Measurements from ENCODE around the gene NAV2.

Gene NAV2

DNA sequence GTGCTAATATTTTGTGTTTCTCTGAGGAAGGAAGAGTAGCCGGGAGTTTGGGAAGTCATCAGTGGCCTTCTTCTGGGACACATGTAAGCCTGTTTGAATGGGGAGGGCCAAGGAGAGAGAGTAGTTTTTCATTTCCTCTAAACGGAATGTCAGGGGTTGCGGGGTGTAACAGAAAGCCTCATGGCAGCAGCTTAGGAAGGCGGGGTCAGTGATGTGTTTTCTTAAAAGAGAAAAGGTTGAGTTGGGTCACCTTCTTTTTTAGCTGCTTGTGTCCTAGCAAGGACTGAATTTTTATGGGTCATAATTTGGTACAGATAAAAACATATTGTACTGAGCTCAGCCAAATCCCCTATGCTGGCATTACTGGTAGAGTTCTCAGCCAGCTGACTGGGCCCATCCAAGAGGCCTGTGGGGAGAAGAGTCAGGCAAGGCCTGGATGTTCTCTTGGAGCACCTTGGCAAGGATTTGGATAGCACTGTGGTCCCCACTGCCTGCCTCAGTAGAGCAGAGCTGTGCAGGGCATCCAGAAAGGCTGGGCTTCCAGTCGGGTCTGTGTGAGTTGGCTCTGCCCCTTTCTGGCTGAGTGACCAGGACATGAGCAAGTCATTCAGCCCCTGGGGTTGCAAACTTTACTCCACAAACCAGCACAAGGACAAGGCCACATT, 29.4 kb upstream of the NAV2 start:
- TF ChIP-seq POLR2A (IDR thresholded peaks at IDR 0.05; ENCODE audit: extremely low read depth, insufficient read length) (no peak), CTCF (IDR thresholded peaks at IDR 0.05; ENCODE audit: low read depth, low read length) (no peak), MYC (IDR thresholded peaks at IDR 0.05; ENCODE audit: low read depth, low read length) (no peak), MAX (IDR thresholded peaks at IDR 0.05; ENCODE audit: low read depth, low read length) (no peak)
- no peak overlapping the region for H3K4me3 ChIP-seq (ENCODE audit: low read depth, low read length)
- DNase-seq (ENCODE audit: low read depth) = no peak

- DNase-seq (ENCODE audit: low read depth) = no peak
- no peak for TF ChIP-seq POLR2A (IDR thresholded peaks at IDR 0.05; ENCODE audit: extremely low read depth, insufficient read length)
- TF ChIP-seq MAX (IDR thresholded peaks at IDR 0.05; ENCODE audit: low read depth, low read length) = no peak
- no peak for TF ChIP-seq MYC (IDR thresholded peaks at IDR 0.05; ENCODE audit: low read depth, low read length)
- TF ChIP-seq CTCF (IDR thresholded peaks at IDR 0.05; ENCODE audit: low read depth, low read length) = no peak
- no peak overlapping the region for H3K4me3 ChIP-seq (ENCODE audit: low read depth, low read length)
Measured at GRCh38 chr11:19683862-19684491, 28.7 kb upstream of the NAV2 start.

DNA sequence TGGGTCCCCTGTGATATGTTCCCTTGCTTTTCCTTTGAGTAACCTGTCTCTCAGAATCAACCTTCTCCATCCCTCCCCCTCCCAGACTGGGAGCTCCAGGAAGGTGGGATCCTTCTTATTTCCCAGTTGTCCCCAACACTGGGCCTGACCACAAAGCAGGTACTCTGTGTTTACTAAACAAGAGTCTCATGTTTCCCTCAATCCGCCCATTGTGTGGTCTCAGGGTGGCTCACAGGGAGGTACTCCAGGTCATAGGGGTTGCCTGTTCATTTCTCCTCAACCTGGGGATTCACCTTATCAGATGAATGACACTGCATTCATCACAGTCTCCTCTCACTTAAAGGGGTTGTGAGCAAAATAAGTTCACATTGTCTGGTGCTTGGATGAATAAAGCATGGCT, 26.4 kb upstream of the NAV2 start:
- no peak overlapping the region for H3K4me3 ChIP-seq (ENCODE audit: low read depth, low read length)
- no peak for TF ChIP-seq MAX (IDR thresholded peaks at IDR 0.05; ENCODE audit: low read depth, low read length)
- TF ChIP-seq CTCF (IDR thresholded peaks at IDR 0.05; ENCODE audit: low read depth, low read length) = no peak
- no peak for TF ChIP-seq POLR2A (IDR thresholded peaks at IDR 0.05; ENCODE audit: extremely low read depth, insufficient read length)
- no peak for TF ChIP-seq MYC (IDR thresholded peaks at IDR 0.05; ENCODE audit: low read depth, low read length)
- DNase-seq (ENCODE audit: low read depth) = no peak

GRCh38 chr11:19687392-19687791, 25.2 kb upstream of the NAV2 start:
- no peak overlapping the region for H3K4me3 ChIP-seq (ENCODE audit: low read depth, low read length)
- TF ChIP-seq CTCF (IDR thresholded peaks at IDR 0.05; ENCODE audit: low read depth, low read length) = no peak
- TF ChIP-seq MAX (IDR thresholded peaks at IDR 0.05; ENCODE audit: low read depth, low read length) = no peak
- no peak for TF ChIP-seq POLR2A (IDR thresholded peaks at IDR 0.05; ENCODE audit: extremely low read depth, insufficient read length)
- TF ChIP-seq MYC (IDR thresholded peaks at IDR 0.05; ENCODE audit: low read depth, low read length) = no peak
- no peak for DNase-seq (ENCODE audit: low read depth)

DNA sequence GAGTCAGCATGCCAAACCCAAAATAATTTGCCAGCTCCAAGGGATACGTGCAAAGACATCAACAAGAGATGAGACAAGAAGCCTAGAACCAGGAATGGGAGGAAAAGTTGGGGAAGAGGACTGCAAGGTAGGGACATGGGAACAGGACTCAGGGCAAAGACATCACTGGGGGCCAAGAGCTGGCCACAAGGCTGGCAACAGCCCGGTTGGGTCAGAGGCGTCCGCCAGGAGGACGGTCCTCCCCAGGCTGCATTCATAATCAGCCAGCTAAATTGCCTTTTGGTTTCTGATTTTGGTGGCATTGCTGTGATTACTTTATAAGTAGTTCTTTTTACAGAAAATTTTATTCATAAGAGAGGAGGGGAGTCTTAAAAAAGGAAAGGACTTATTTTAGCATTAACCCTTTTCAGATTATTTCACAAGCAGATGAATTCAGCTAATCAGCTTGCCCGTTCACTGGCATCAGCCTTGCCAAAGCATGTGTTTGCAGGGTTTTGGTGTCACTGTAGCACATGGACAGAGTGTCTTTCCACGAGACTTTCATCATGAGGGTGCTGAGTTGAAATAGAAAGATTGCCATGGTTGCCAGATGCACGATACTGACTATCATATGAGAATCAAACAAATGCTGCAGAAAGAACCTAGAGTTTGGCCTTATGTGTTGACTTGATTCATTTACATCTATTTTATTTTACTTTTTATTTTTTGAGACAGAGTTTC, 23.2 kb upstream of the NAV2 start:
- H3K4me3 ChIP-seq (ENCODE audit: low read depth, low read length) = no peak overlapping the region
- TF ChIP-seq MYC (IDR thresholded peaks at IDR 0.05; ENCODE audit: low read depth, low read length) (no peak), CTCF (IDR thresholded peaks at IDR 0.05; ENCODE audit: low read depth, low read length) (no peak), MAX (IDR thresholded peaks at IDR 0.05; ENCODE audit: low read depth, low read length) (no peak), POLR2A (IDR thresholded peaks at IDR 0.05; ENCODE audit: extremely low read depth, insufficient read length) (no peak)
- no peak for DNase-seq (ENCODE audit: low read depth)

All from NB4 (cell line).